K562 (cell line): ENCODE measurements around the gene FAM117A. TPM values are rescaled to one million over a fixed set of nuclear protein-coding genes. Genes with fewer than 3 reads are reported as not detected.

ENCODE experiments used
- ADNP ChIP-seq: fragments of 200-800 bp; sonication (Bioruptor generic); IDR thresholded peaks from 2 replicates; pipeline ENCODE4 v1.6.1; 2016; ENCODE audit warnings: missing genetic modification characterization, missing compliant biosample characterization
- CBX8 ChIP-seq: fragments of 200-600 bp; sonication (generic); IDR thresholded peaks from 2 replicates; pipeline ENCODE4 v1.6.1; 2012; ENCODE audit warnings: borderline replicate concordance, mixed run types, low read depth, mild to moderate bottlenecking, moderate library complexity, mixed read lengths, low read length, control low read depth, inconsistent platforms; ENCODE audit not compliant: poor library complexity, severe bottlenecking; ENCODE audit errors: extremely low read depth
- CEBPG ChIP-seq, 3 experiments: fragments of 200-800 bp in 1 of 3; sonication (Bioruptor generic) in 1 of 3; sonication (generic) in 1 of 3; formaldehyde crosslinking in 1 of 3; IDR thresholded peaks in 2 of 3; conservative IDR thresholded peaks in 1 of 3; 2 replicates each; pipeline versions ENCODE4 v1.6.1 to v1.8.0; 2016 to 2022; ENCODE audit warnings: missing compliant biosample characterization in 2 of 3, missing genetic modification characterization in 2 of 3, mild to moderate bottlenecking in 1 of 3, missing genetic modification reagents in 1 of 3
- CHCHD3 ChIP-seq: fragments of 250-450 bp; sonication (Bioruptor Pico); IDR thresholded peaks from 2 replicates; pipeline ENCODE4 v2.1.2; 2022; ENCODE audit warnings: mild to moderate bottlenecking
- HDAC2 ChIP-seq: fragments of 450-650 bp; IDR thresholded peaks from 2 replicates; pipeline ENCODE4 v1.6.1; 2016; ENCODE audit warnings: mild to moderate bottlenecking
- HSF4 ChIP-seq: fragments of 250-450 bp; sonication (Bioruptor Pico); IDR thresholded peaks from 2 replicates; pipeline ENCODE4 v2.1.2; 2022; ENCODE audit warnings: mild to moderate bottlenecking, moderate library complexity, borderline replicate concordance
- JUN ChIP-seq, 2 experiments: sonication (generic) in 1 of 2; formaldehyde crosslinking in 1 of 2; IDR thresholded peaks; 2 replicates each; pipeline versions ENCODE4 v1.6.1 to v1.8.0; 2012 to 2022; ENCODE audit warnings: borderline replicate concordance in 2 of 2, mild to moderate bottlenecking in 2 of 2, improper control_type of control experiment in 1 of 2, low read depth in 1 of 2, low read length in 1 of 2, missing genetic modification reagents in 1 of 2
- MCM7 ChIP-seq, 2 experiments: fragments of 450-650 bp; IDR thresholded peaks; 2 replicates each; pipeline ENCODE4 v1.6.1; 2016 to 2018
- MECOM ChIP-seq: fragments of 250-450 bp; sonication (Bioruptor Pico); IDR thresholded peaks from 2 replicates; pipeline ENCODE4 v1.8.0; 2022; ENCODE audit warnings: inconsistent platforms
- MYC ChIP-seq, 2 experiments: fragments of 250-450 bp in 1 of 2; sonication (Bioruptor Pico) in 1 of 2; IDR thresholded peaks; 2 replicates each; pipeline versions ENCODE4 v1.5.1 to v1.6.1; 2012 to 2021; ENCODE audit warnings: low read depth in 2 of 2, borderline replicate concordance in 1 of 2, improper control_type of control experiment in 1 of 2, low read length in 1 of 2, mild to moderate bottlenecking in 1 of 2, moderate library complexity in 1 of 2
- NUFIP1 ChIP-seq: fragments of 450-650 bp; IDR thresholded peaks from 2 replicates; pipeline ENCODE4 v1.6.1; 2018; ENCODE audit not compliant: partially characterized antibody
- OTX1 ChIP-seq: fragments of 450-650 bp; formaldehyde crosslinking; IDR thresholded peaks from 2 replicates; pipeline ENCODE4 v1.4.0; 2022; ENCODE audit warnings: mild to moderate bottlenecking
- RBM17 ChIP-seq: fragments of 200-400 bp; formaldehyde crosslinking; IDR thresholded peaks from 2 replicates; pipeline ENCODE4 v1.6.1; 2017; ENCODE audit warnings: low read depth, mild to moderate bottlenecking, low read length, borderline replicate concordance
- SPI1 ChIP-seq: IDR thresholded peaks from 2 replicates; pipeline ENCODE4 v1.6.1; 2011; ENCODE audit warnings: low read depth, low read length, control low read depth, borderline replicate concordance
- SUPT5H ChIP-seq: fragments of 450-650 bp; IDR thresholded peaks from 2 replicates; pipeline ENCODE4 v1.6.1; 2016
- U2AF1 ChIP-seq: fragments of 200-400 bp; formaldehyde crosslinking; optimal IDR thresholded peaks from 2 replicates; pipeline ENCODE3; 2017; ENCODE audit warnings: mild to moderate bottlenecking, low read depth, low read length, moderate library complexity
- ZNF354B ChIP-seq: fragments of 250-450 bp; sonication (Bioruptor Pico); IDR thresholded peaks from 2 replicates; pipeline ENCODE4 v1.4.0; 2020
- ZNF707 ChIP-seq: fragments of 250-450 bp; sonication (Bioruptor Pico); conservative IDR thresholded peaks from 2 replicates; pipeline ENCODE4 v1.8.0; 2022; ENCODE audit warnings: inconsistent platforms, mild to moderate bottlenecking, moderate library complexity
- polyA plus RNA-seq, 8 experiments: library from polyadenylated mRNA; depleted of rRNA in 4 of 8; stranded (reverse) in 5 of 8; unstranded in 3 of 8; fragments of >200 nt; fragmentation: Nextera tagmentation in 2 of 8; fragmentation: Illumina TruSeq in 1 of 8; extraction: Ambion mirVana in 2 of 8; extraction: Trizol in 1 of 8; gene quantifications; 2 replicates each; pipeline versions ENCODE4 v1.2.1 to v1.2.3, GENCODE V29; 2011 to 2014; ENCODE audit warnings: inconsistent platforms in 1 of 8, missing spikeins in 1 of 8
- total RNA-seq, 7 experiments: library from RNA; depleted of rRNA in 6 of 7; stranded (reverse); fragments of >200 nt in 6 of 7; fragmentation: Illumina TruSeq in 2 of 7; extraction: Trizol in 2 of 7; gene quantifications; 2 replicates each; pipeline versions ENCODE4 v1.2.1 to v1.2.3, GENCODE V29; 2011 to 2021; ENCODE audit warnings: low replicate concordance in 1 of 7
- TF ChIP-seq, protein P1 (sequence below): fragments of 450-650 bp; formaldehyde crosslinking; IDR thresholded peaks from 2 replicates; pipeline ENCODE4 v1.4.0; 2022; ENCODE audit warnings: missing genetic modification characterization
- TF ChIP-seq, protein P2 (sequence below): fragments of 450-650 bp; formaldehyde crosslinking; IDR thresholded peaks from 2 replicates; pipeline ENCODE4 v1.4.0; 2022; ENCODE audit warnings: mild to moderate bottlenecking, moderate library complexity
- TF ChIP-seq, protein P3 (sequence below): fragments of 250-450 bp; sonication (Bioruptor Pico); IDR thresholded peaks from 2 replicates; pipeline ENCODE4 v1.5.0; 2021
- TF ChIP-seq, protein P4 (sequence below): fragments of 150-350 bp; conservative IDR thresholded peaks from 2 replicates; pipeline ENCODE4 v1.6.1; 2014; ENCODE audit warnings: low read length

Gene FAM117A
- total and polyA plus RNA-seq, 9 of the 15 experiments (the other 6 are each of a cell fraction or from before 2014, with no cell fraction given) = 3.1 to 79.7 (median 36.6) TPM

DNA sequence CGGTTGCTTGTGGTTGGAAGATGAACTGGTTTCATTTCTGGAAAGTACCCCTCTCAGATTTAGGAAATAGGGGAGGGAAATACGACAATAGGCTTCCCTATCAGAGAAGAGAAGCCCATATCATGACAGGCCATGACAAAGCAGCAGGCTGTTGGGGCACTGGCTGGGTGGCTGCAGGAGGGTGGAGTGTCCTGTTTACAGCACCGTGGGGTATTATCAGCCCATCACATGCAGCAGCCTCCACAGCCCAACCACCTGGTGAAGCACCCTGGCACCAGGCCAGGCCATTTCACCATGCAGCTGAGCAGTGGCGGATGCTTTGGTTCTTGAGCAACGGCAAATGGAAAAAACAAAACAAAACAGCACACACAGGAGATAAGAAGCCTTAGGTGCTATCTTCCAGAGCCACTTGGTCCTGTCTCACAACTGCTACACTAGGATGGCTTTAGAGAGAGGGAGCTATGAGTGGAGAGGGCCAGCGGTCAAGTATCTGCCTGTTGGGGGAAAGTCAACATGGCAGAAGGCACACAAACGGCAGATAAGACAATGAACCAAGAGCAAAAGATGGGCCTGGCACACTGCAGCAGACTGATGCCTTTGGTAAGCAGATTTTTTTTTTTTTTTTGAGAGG is 24.2 kb downstream of the FAM117A start (continued):
- TF ChIP-seq CEBPG (CRISPR knock-in tag; IDR thresholded peaks at IDR 0.05) = peak; percentile 96
- TF ChIP-seq CEBPG (tag; conservative IDR thresholded peaks at IDR 0.05 in 1 of 2, IDR thresholded peaks at IDR 0.05 in 1 of 2) = peak; percentile 91 to 94
- TF ChIP-seq CHCHD3 (CRISPR knock-in tag) = no peak
- TF ChIP-seq OTX1 (CRISPR knock-in tag) = peak; percentile 98
- no peak for TF ChIP-seq ADNP
- TF ChIP-seq, protein P1, sequence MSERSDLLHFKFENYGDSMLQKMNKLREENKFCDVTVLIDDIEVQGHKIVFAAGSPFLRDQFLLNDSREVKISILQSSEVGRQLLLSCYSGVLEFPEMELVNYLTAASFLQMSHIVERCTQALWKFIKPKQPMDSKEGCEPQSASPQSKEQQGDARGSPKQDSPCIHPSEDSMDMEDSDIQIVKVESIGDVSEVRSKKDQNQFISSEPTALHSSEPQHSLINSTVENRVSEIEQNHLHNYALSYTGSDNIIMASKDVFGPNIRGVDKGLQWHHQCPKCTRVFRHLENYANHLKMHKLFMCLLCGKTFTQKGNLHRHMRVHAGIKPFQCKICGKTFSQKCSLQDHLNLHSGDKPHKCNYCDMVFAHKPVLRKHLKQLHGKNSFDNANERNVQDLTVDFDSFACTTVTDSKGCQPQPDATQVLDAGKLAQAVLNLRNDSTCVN = 0 out of 2 replicates have a peak, but pooled peaks have one; percentile 4
- TF ChIP-seq MECOM (CRISPR knock-in tag) = peak; percentile 91
- TF ChIP-seq CBX8 = no peak
- TF ChIP-seq RBM17 = no peak
- TF ChIP-seq, protein P2, sequence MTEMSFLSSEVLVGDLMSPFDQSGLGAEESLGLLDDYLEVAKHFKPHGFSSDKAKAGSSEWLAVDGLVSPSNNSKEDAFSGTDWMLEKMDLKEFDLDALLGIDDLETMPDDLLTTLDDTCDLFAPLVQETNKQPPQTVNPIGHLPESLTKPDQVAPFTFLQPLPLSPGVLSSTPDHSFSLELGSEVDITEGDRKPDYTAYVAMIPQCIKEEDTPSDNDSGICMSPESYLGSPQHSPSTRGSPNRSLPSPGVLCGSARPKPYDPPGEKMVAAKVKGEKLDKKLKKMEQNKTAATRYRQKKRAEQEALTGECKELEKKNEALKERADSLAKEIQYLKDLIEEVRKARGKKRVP (CRISPR knock-in tag) = peak; percentile 83
- TF ChIP-seq ZNF354B (CRISPR knock-in tag) = peak; percentile 58; the same call in 1 of the 2 replicates
- TF ChIP-seq HSF4 = no peak
- peak; percentile 99 for TF ChIP-seq HDAC2
- TF ChIP-seq U2AF1 = no peak
- no peak; the same call in 1 of the 2 replicates for TF ChIP-seq SUPT5H
- peak; percentile 69 for TF ChIP-seq NUFIP1
- TF ChIP-seq, protein P3, sequence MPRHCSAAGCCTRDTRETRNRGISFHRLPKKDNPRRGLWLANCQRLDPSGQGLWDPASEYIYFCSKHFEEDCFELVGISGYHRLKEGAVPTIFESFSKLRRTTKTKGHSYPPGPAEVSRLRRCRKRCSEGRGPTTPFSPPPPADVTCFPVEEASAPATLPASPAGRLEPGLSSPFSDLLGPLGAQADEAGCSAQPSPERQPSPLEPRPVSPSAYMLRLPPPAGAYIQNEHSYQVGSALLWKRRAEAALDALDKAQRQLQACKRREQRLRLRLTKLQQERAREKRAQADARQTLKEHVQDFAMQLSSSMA (CRISPR knock-in tag) = no peak
- TF ChIP-seq, protein P4, sequence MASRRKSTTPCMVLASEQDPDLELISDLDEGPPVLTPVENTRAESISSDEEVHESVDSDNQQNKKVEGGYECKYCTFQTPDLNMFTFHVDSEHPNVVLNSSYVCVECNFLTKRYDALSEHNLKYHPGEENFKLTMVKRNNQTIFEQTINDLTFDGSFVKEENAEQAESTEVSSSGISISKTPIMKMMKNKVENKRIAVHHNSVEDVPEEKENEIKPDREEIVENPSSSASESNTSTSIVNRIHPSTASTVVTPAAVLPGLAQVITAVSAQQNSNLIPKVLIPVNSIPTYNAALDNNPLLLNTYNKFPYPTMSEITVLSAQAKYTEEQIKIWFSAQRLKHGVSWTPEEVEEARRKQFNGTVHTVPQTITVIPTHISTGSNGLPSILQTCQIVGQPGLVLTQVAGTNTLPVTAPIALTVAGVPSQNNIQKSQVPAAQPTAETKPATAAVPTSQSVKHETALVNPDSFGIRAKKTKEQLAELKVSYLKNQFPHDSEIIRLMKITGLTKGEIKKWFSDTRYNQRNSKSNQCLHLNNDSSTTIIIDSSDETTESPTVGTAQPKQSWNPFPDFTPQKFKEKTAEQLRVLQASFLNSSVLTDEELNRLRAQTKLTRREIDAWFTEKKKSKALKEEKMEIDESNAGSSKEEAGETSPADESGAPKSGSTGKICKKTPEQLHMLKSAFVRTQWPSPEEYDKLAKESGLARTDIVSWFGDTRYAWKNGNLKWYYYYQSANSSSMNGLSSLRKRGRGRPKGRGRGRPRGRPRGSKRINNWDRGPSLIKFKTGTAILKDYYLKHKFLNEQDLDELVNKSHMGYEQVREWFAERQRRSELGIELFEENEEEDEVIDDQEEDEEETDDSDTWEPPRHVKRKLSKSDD = no peak
- peak; percentile 91 for TF ChIP-seq MYC (IDR thresholded peaks at IDR 0.05; ENCODE audit: low read depth, low read length)
- 0 out of 2 replicates have a peak, but pooled peaks have one; percentile 35 for TF ChIP-seq MYC (CRISPR knock-in tag; IDR thresholded peaks at IDR 0.05; ENCODE audit: borderline replicate concordance, low read depth)
- 0 out of 2 replicates have a peak, but pooled peaks have one; percentile 3 for TF ChIP-seq ZNF707 (CRISPR knock-in tag)
- TF ChIP-seq SPI1 = 0 out of 2 replicates have a peak, but pooled peaks have one; percentile 48
- TF ChIP-seq MCM7 (IDR thresholded peaks at IDR 0.05) = peak in 1 of 2 experiments; percentile 87; a peak in 2 of 4 replicates
- peak; percentile 63; the same call in 1 of the 2 replicates for TF ChIP-seq JUN (IDR thresholded peaks at IDR 0.05; ENCODE audit: borderline replicate concordance, low read depth, low read length)
- no peak for TF ChIP-seq JUN (CRISPR knock-in tag; IDR thresholded peaks at IDR 0.05; ENCODE audit: borderline replicate concordance)
